ENCODE measurements around the gene MPV17L. TPM values are rescaled to one million over a fixed set of nuclear protein-coding genes. Genes with fewer than 3 reads are reported as not detected.
"Not testable (repeated sequence)": the region's sequence is repeated elsewhere in the genome, so short reads cannot be mapped to it uniquely, and the experiment has no call there.

The MPV17L gene
- 10 to 100 TPM in 2 of 4 donors, 1 to 10 TPM in 2; 6.2 to 12.1 (median 9.7) TPM for polyA plus RNA-seq (ENCODE audit: insufficient read length in 4 of 4)

GRCh38 chr16:15395631-15396508 lies at the start of gene MPV17L:
Gene MPV17L, plus strand, starts transcription at chr16:15395754. Its CDS starts 144 bp downstream, at chr16:15395898.
- DNase-seq (ENCODE audit: low read depth in 4 of 4, low spot score in 3 of 4): peak in 1 of 4 donors; percentile 8

- not testable (repeated sequence) for DNase-seq (ENCODE audit: low read depth in 4 of 4, low spot score in 3 of 4)
Measured at GRCh38 chr16:15348721-15349120, 46.8 kb upstream of the MPV17L start.

- DNase-seq (ENCODE audit: low read depth in 4 of 4, low spot score in 3 of 4): not testable (repeated sequence)
Measured at GRCh38 chr16:15351251-15351650, 44.3 kb upstream of the MPV17L start.

DNA sequence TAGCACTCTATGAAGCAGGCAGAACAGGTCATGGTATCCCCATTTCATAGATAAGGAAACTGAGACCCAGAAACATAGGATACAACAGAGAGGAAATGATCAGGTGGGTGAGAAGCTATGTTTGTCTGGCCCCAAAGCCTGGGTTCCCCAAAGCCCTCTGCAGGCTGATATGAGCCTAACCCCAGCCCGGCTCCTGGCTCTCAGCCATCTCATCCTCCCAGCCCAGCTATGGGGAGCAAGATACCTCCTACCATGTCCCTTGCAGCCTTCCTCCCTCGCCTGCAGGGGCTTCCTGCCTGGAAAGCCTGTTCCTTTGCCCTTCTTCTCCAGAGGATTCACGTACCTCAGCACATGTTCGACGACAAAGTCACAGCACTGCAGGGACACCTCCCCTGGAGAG lies 43.8 kb upstream of the MPV17L start:
- DNase-seq (ENCODE audit: low read depth in 4 of 4, low spot score in 3 of 4): not testable (repeated sequence)

- not testable (repeated sequence) for DNase-seq (ENCODE audit: low read depth in 4 of 4, low spot score in 3 of 4)
Measured at GRCh38 chr16:15352852-15353251, 42.7 kb upstream of the MPV17L start.

- not testable (repeated sequence) for DNase-seq (ENCODE audit: low read depth in 4 of 4, low spot score in 3 of 4)
Measured at GRCh38 chr16:15354846-15355245, 40.7 kb upstream of the MPV17L start.

- not testable (repeated sequence) for DNase-seq (ENCODE audit: low read depth in 4 of 4, low spot score in 3 of 4)
Measured at GRCh38 chr16:15357495-15357894, 38.1 kb upstream of the MPV17L start.

DNA sequence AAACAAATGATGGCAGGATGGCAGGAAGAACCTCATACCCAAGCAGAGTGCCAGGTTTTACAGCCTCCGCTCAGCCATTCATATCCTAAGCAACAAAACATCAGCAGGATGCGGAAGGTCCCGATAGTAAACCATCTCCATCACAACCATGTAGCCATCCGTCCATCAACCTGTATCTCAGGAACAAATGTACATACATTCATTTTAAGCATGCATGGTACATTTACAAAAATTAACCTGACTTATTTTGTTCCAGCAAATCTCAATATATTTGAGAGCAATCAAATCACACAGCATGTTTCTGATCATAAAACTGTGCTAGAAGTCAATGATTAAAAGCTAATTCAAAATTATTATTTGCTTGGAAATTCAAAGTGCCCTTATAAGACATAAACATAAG lies 17.4 kb upstream of the MPV17L start, which contains the start of gene NPIPA5:
TSS of gene NPIPA5 (minus strand) at position 101 of the 400 bp plus-strand sequence. CDS start at position 101, 0 bp downstream.
- DNase-seq (ENCODE audit: low read depth in 4 of 4, low spot score in 3 of 4): not testable (repeated sequence)

DNA sequence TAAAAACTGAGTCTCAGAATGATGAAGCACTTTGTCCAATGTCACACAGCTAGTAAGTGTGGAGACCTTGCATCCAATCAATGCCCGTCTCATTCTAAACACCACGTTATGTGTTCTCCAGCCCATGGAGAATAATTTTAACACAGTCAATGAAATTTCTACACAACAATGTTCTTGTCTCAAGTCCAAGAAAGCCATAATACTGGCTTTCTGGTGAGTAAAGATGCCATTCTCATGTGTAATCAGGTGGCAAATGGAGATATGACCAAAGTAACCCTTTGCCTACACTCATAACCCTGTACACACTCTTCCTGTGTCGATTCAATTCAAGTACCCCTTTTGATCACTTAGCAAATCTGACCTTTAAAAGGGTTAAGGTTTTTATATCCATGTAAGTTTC lies 12.7 kb upstream of the MPV17L start:
- not testable (repeated sequence) for DNase-seq (ENCODE audit: low read depth in 4 of 4, low spot score in 3 of 4)

GRCh38 chr16:15388060-15388459 lies 7.5 kb upstream of the MPV17L start:
- not testable (repeated sequence) for DNase-seq (ENCODE audit: low read depth in 4 of 4, low spot score in 3 of 4)

DNA sequence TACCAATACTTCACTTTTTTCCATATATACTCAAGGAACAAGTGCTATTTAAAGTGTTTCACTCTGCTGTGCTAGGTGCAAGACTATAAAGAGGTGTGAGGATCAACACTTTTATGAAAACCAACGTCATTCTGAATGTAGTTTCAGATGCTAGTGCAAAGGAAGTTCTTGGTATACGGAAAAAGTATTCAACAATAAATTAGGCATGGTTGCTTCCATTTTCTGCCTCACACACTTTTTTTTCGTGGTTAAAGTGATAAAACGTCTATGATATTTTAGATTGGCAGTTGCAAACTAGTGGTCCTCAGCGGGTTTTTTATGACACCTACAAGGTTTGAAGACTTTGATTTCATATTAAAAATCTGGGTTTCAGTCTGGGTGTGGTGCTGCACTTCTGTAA lies 5.6 kb upstream of the MPV17L start:
- DNase-seq (ENCODE audit: low read depth in 4 of 4, low spot score in 3 of 4): not testable (repeated sequence)

DNA sequence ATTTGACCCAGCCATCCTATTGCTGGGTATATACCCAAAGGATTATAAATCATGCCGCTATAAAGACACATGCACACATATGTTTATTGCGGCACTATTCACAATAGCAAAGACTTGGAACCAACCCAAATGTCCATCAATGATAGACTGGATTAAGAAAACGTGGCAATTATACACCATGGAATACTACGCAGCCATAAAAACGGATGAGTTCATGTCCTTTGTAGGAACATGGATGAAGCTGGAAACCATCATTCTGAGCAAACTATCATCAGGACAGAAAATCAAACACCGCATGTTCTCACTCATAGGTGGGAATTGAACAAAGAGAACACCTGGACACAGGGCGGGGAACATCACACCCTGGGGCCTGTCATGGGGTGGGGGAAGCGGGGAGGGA lies 2.5 kb upstream of the MPV17L start:
- DNase-seq (ENCODE audit: low read depth in 4 of 4, low spot score in 3 of 4): not testable (repeated sequence)

- DNase-seq (ENCODE audit: low read depth in 4 of 4, low spot score in 3 of 4): not testable (repeated sequence)
Measured at GRCh38 chr16:15396509-15396829, 915 bp downstream of the MPV17L start.

DNA sequence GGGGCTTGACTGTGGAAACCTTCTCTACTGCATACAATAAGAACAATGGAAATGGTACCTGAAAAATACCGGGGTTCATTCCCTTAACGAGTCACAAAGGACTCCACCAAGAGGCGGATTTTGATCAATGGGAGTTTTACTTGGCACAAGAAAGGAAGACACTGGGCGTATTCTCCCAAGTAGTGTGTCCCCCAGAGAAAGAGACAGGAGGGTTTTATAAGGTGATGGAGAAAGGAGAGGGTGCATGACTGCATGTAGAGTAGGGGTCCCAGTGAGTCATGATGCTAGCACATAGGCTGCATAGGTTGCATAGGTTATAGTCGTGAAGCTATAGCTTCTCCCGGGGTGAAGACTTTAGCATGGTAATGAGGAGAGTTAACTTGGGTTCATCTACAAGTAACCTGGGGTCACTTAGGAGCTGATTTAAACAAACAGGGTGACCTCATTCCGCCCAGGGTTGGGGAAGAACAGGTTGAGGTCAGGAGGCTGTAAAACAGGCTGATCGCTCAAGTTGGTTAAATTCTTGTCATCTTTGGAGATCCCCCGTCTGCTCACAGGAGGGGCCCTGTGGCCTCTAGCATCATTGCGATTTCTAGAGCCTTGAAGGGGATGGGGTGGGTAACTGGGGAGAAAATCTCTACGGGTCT lies 1.5 kb downstream of the MPV17L start:
- no peak for DNase-seq (ENCODE audit: low read depth in 4 of 4, low spot score in 3 of 4)

DNA sequence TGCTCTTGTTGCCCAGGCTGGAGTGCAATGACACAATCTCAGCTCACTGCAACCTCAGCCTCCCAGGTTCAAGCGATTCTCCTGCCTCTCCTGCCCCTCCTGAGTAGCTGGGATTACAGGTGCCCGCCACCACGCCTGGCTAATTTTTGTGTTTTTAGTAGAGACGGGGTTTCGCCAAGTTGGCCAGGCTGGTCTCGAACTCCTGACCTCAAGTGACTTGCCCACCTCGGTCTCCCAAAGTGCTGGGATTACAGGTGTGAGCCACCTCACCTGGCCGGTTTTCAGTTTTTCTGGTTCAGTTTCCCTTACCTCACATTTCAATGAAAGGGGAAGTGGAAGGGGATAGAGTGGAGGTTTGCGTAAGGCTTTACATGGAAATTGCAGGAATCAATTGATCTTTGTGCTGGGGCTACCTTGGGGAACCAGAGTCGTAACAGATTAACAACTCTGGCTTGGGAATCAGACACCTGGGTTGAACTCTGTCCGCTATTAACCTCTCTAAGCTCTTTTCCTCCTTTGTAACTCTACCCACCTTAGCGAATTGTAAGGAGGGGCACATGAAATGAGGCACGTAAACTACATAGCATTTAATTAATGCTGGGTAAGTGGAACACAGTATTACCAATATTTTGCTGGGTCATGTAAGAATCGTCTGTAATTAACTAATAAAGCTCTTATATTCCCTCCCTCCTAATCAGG lies 3.2 kb downstream of the MPV17L start:
- peak in 1 of 4 donors; percentile 10 for DNase-seq (ENCODE audit: low read depth in 4 of 4, low spot score in 3 of 4)

DNA sequence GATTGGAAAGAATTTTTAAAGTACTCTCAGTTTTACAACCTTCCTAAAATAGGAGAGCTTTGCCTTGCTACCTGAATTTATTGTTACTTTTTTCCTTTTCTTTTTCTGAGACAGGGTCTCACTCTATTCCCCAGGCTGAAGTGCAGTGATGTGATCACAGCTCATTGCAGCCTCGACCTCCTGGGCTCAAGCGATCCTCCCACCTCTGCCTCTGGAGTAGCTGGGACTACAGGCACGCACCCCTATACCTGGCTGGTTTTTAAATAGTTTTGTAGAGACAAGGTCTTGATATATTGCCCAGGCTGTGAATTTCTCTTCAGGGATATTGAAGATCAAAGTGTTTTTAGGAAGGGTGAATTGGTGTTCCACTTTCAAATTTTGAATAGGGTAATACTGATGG lies 3.8 kb downstream of the MPV17L start:
- no peak for DNase-seq (ENCODE audit: low read depth in 4 of 4, low spot score in 3 of 4)

DNA sequence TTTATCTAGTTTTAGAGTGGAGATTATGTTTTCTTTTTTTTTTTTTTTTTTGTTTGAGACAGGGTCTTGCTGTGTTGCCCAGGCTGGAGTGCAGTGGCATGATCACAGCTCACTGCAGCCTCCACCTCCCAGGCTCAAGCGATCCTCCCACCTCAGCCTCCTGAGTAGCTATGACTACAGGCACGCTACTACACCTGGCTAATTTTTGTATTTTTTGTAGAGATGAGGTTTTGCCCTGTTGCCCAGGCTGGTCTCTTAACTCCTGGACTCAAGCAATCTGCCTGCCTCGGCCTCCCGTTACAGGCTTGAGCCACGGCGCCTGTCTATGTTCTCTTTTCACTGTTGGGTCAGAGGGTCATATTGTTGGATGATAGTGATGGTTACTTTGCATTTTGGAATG lies 4.8 kb downstream of the MPV17L start:
- not testable (repeated sequence) for DNase-seq (ENCODE audit: low read depth in 4 of 4, low spot score in 3 of 4)

DNA sequence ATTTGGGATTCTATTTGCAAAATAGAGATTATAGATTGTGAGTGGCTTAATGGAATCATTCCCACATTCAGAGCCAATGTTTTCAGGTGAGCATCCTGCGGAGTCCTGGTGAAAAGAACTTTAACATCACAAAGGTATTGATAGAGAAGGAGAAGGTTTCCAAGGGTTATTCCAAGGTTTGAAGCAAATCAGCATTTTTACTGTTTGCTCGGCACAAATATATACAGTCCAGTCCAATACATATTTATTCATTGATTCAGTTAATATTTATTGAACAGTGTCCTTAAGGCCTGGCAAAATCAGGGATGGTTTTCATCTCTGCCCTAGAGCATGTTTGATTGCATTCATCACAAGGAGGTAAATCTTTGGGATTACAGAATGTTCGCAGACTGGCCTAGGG lies 6.4 kb downstream of the MPV17L start:
- no peak for DNase-seq (ENCODE audit: low read depth in 4 of 4, low spot score in 3 of 4)

GRCh38 chr16:15403392-15403995 lies 7.9 kb downstream of the MPV17L start:
- DNase-seq (ENCODE audit: low read depth in 4 of 4, low spot score in 3 of 4): no peak

DNA sequence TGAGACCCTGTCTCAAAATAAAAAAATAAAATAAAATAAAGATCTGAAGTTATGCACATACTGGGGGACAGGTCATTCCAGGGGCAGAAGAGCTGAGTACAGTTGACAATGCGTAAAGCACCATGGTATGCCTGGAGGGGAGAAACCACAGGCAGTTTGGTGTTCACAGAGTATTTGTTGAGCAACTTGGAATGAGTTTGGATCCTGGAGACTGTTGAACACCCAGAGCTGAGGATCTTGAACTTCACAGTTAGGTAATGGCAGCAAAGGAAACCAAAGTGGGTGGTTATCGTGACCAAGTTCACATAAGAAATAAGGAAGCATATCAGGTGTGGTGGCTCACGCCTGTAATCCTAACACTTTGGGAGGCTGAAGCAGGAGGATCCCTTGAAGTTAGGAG lies 8.5 kb downstream of the MPV17L start:
- not testable (repeated sequence) for DNase-seq (ENCODE audit: low read depth in 4 of 4, low spot score in 3 of 4)

GRCh38 chr16:15404792-15405191 lies 9.2 kb downstream of the MPV17L start:
- DNase-seq (ENCODE audit: low read depth in 4 of 4, low spot score in 3 of 4): no peak

Data from left renal pelvis (tissue), 4 donors.